Neuronal stem cell (in vitro differentiated cells): ENCODE results near the gene ROBO3.
A peak's percentile ranks its signal among the peaks of the same experiment; 100 is the strongest.

Experiments
- DNase-seq: peaks from one replicate; pipeline ENCODE4 v3.0.0-alpha.2; 2013; ENCODE audit warnings: low spot score
- H2AFZ ChIP-seq: one replicate; pipeline ENCODE4 v1.6.1; 2013; ENCODE audit warnings: mild to moderate bottlenecking, low read length, inconsistent platforms
- H2AK5ac ChIP-seq: 2 replicates; pipeline ENCODE4 v1.6.1; 2013; ENCODE audit warnings: low read depth, mild to moderate bottlenecking, inconsistent platforms, low read length, moderate library complexity, mixed read lengths
- H2BK120ac ChIP-seq: 2 replicates; pipeline ENCODE4 v1.6.1; 2013; ENCODE audit warnings: low read depth, mild to moderate bottlenecking, inconsistent platforms, low read length, moderate library complexity, mixed read lengths
- H2BK12ac ChIP-seq: one replicate; pipeline ENCODE4 v1.6.1; 2013; ENCODE audit warnings: low read length, inconsistent platforms
- H2BK15ac ChIP-seq: 2 replicates; pipeline ENCODE4 v1.6.1; 2013; ENCODE audit warnings: mild to moderate bottlenecking, low read length, inconsistent platforms, mixed read lengths
- H2BK5ac ChIP-seq: one replicate; pipeline ENCODE4 v1.6.1; 2013; ENCODE audit warnings: inconsistent platforms, mild to moderate bottlenecking, low read length, moderate library complexity
- H3K14ac ChIP-seq: one replicate; pipeline ENCODE4 v1.6.1; 2013; ENCODE audit warnings: low read length, inconsistent platforms
- H3K18ac ChIP-seq: 2 replicates; pipeline ENCODE4 v1.6.1; 2013; ENCODE audit warnings: low read length, inconsistent platforms
- H3K23ac ChIP-seq: 2 replicates; pipeline ENCODE4 v1.6.1; 2013; ENCODE audit warnings: low read depth, mild to moderate bottlenecking, mixed read lengths, low read length, inconsistent platforms; ENCODE audit not compliant: poor library complexity
- H3K27ac ChIP-seq: replicated peaks from 3 replicates; pipeline ENCODE4 v1.5.1; 2013; ENCODE audit warnings: low read length, inconsistent platforms
- H3K27me3 ChIP-seq, 3 experiments: 2 replicates each; pipeline ENCODE4 v1.6.1; 2013; ENCODE audit warnings: low read length in 3 of 3, mild to moderate bottlenecking in 2 of 3, inconsistent platforms in 1 of 3, low read depth in 1 of 3, mixed read lengths in 1 of 3, moderate library complexity in 1 of 3; ENCODE audit not compliant: control insufficient read depth in 3 of 3, insufficient read depth in 3 of 3
- H3K36me3 ChIP-seq, 2 donors: replicated peaks in 1 of 2; 2 replicates each; pipeline ENCODE4 v1.6.1; 2013; ENCODE audit warnings: low read length in 2 of 2; ENCODE audit not compliant: control insufficient read depth in 2 of 2, insufficient read depth in 2 of 2
- H3K4ac ChIP-seq: 2 replicates; pipeline ENCODE4 v1.6.1; 2013; ENCODE audit warnings: inconsistent platforms, mild to moderate bottlenecking, low read length, moderate library complexity
- H3K4me1 ChIP-seq, 2 donors: 1 replicate in 1 of 2; 2 replicates in 1 of 2; pipeline ENCODE4 v1.6.1; 2013; ENCODE audit warnings: low read length in 2 of 2, low read depth in 1 of 2; ENCODE audit not compliant: control insufficient read depth in 2 of 2, insufficient read depth in 1 of 2
- H3K4me2 ChIP-seq: one replicate; pipeline ENCODE4 v1.6.1; 2013; ENCODE audit warnings: mild to moderate bottlenecking, low read length, inconsistent platforms; ENCODE audit not compliant: insufficient read depth, poor library complexity, severe bottlenecking
- H3K4me3 ChIP-seq, 2 donors: 2 replicates each; pipeline ENCODE4 v1.5.1; 2013; ENCODE audit warnings: low read length in 2 of 2, mild to moderate bottlenecking in 2 of 2, inconsistent platforms in 1 of 2, moderate library complexity in 1 of 2
- H3K79me1 ChIP-seq: one replicate; pipeline ENCODE4 v1.6.1; 2013; ENCODE audit warnings: low read depth, mild to moderate bottlenecking, inconsistent platforms, low read length, moderate library complexity
- H3K9ac ChIP-seq: one replicate; pipeline ENCODE4 v1.6.1; 2013; ENCODE audit warnings: mild to moderate bottlenecking, low read depth, low read length, inconsistent platforms; ENCODE audit not compliant: poor library complexity
- H3K9me3 ChIP-seq, 2 donors: replicated peaks in 1 of 2; 2 replicates each; pipeline versions ENCODE3 to v1.6.1; 2013; ENCODE audit warnings: low read length in 2 of 2, mild to moderate bottlenecking in 2 of 2, inconsistent platforms in 1 of 2, low read depth in 1 of 2, mixed read lengths in 1 of 2, moderate library complexity in 1 of 2; ENCODE audit not compliant: control insufficient read depth in 2 of 2, insufficient read depth in 1 of 2
- H4K8ac ChIP-seq: one replicate; pipeline ENCODE4 v1.6.1; 2013; ENCODE audit warnings: low read depth, mild to moderate bottlenecking, inconsistent platforms, low read length, moderate library complexity
- H4K91ac ChIP-seq: one replicate; pipeline ENCODE4 v1.6.1; 2013; ENCODE audit warnings: low read length, low read depth, mild to moderate bottlenecking, inconsistent platforms; ENCODE audit not compliant: poor library complexity
- WGBS, 2 donors: extraction: QIAGEN DNeasy Blood & Tissue Kit; methylation state at CpG; one replicate each; pipeline ENCODE4 v1.1.7; 2013; ENCODE audit warnings: missing lambda C conversion rate in 2 of 2, mixed read lengths in 1 of 2; ENCODE audit not compliant: insufficient read length in 2 of 2, insufficient replicate concordance in 1 of 2; ENCODE audit errors: extremely low coverage in 2 of 2; 5-methylcytosine and 5-hydroxymethylcytosine counted together

Gene ROBO3

GRCh38 chr11:124843616-124843910, 21.7 kb upstream of the ROBO3 start:
- WGBS, 2 donors = no CpG with 5 or more reads among the region's 8 CpGs

GRCh38 chr11:124844664-124845079, 20.6 kb upstream of the ROBO3 start:
- H3K18ac ChIP-seq = peak overlapping the region; percentile 68
- DNase-seq = no peak
- H4K91ac ChIP-seq = no peak overlapping the region
- H3K4me1 ChIP-seq = peaks cover 9 to 52% of the 10 kb centered on the region in 2 donors
- peak overlapping the region; percentile 12 for H3K4me2 ChIP-seq
- no peak overlapping the region for H2BK120ac ChIP-seq
- H4K8ac ChIP-seq = no peak overlapping the region
- H3K9ac ChIP-seq = no peak overlapping the region
- H3K27me3 ChIP-seq = peaks cover 7 to 100% (median 32%) of the 10 kb centered on the region in 3 experiments
- H3K14ac ChIP-seq = peak overlapping the region; percentile 61
- H2AK5ac ChIP-seq = peak overlapping the region; percentile 9
- H3K4me3 ChIP-seq = no peak overlapping the region
- H2BK15ac ChIP-seq = no peak overlapping the region
- no peak overlapping the region for H3K27ac ChIP-seq
- H3K23ac ChIP-seq = no peak overlapping the region
- H2AFZ ChIP-seq = no peak overlapping the region
- WGBS, 2 donors = no CpG with 5 or more reads among the region's 8 CpGs
- H3K9me3 ChIP-seq = peaks cover 0 to 10% of the 10 kb centered on the region in 2 donors
- peak overlapping the region; percentile 32 for H2BK5ac ChIP-seq
- H2BK12ac ChIP-seq = no peak overlapping the region
- H3K79me1 ChIP-seq = no peaks in the 10 kb centered on the region
- H3K36me3 ChIP-seq = no peaks in the 10 kb centered on the region
- H3K4ac ChIP-seq = no peak overlapping the region

More at GRCh38 chr11:124843616-124843910, 21.7 kb upstream of the ROBO3 start:
- Histone ChIP-seq H3K9ac (no peak overlapping the region), H3K4me3 (peak overlapping the region in 1 of 2 donors; percentile 42), H3K27ac (peak overlapping the region; percentile 55), H4K91ac (no peak overlapping the region), H2BK15ac (no peak overlapping the region), H3K9me3 (peaks cover 0 to 7% of the 10 kb centered on the region in 2 donors), H3K4me2 (peak overlapping the region; percentile 41), H3K14ac (no peak overlapping the region), H3K27me3 (peaks cover 7 to 100% (median 43%) of the 10 kb centered on the region in 3 experiments), H3K23ac (no peak overlapping the region), H2BK5ac (no peak overlapping the region), H3K18ac (peak overlapping the region; percentile 1), H3K4ac (no peak overlapping the region), H2BK120ac (no peak overlapping the region), H4K8ac (no peak overlapping the region), H2AK5ac (no peak overlapping the region), H3K79me1 (no peaks in the 10 kb centered on the region), H3K4me1 (peaks cover 12 to 52% of the 10 kb centered on the region in 2 donors), H2BK12ac (no peak overlapping the region), H2AFZ (peak overlapping the region; percentile 93), H3K36me3 (no peaks in the 10 kb centered on the region)
- no peak for DNase-seq

GRCh38 chr11:124846070-124846673, 19.1 kb upstream of the ROBO3 start:
- no peak for DNase-seq
- Histone ChIP-seq H2BK12ac (no peak overlapping the region), H2BK5ac (no peak overlapping the region), H3K4me2 (peak overlapping the region; percentile 35), H3K23ac (no peak overlapping the region), H3K9me3 (peaks cover 0 to 7% of the 10 kb centered on the region in 2 donors), H3K79me1 (no peaks in the 10 kb centered on the region), H3K9ac (no peak overlapping the region), H2AFZ (no peak overlapping the region), H3K14ac (no peak overlapping the region), H3K18ac (no peak overlapping the region), H2AK5ac (peak overlapping the region; percentile 76), H4K91ac (no peak overlapping the region), H3K27ac (no peak overlapping the region), H3K4ac (no peak overlapping the region), H4K8ac (no peak overlapping the region), H3K27me3 (peaks cover 2 to 97% (median 22%) of the 10 kb centered on the region in 3 experiments), H3K4me1 (peaks cover 9 to 46% of the 10 kb centered on the region in 2 donors), H3K36me3 (no peaks in the 10 kb centered on the region), H3K4me3 (no peak overlapping the region), H2BK15ac (no peak overlapping the region), H2BK120ac (no peak overlapping the region)
- no CpG with 5 or more reads among the region's 11 CpGs for WGBS, 2 donors

- Histone ChIP-seq H3K27ac (no peak overlapping the region), H2BK12ac (no peak overlapping the region), H3K4me2 (no peak overlapping the region), H3K4me3 (no peak overlapping the region), H2BK120ac (no peak overlapping the region), H4K8ac (no peak overlapping the region), H3K18ac (no peak overlapping the region), H4K91ac (no peak overlapping the region), H3K14ac (no peak overlapping the region), H3K36me3 (no peaks in the 10 kb centered on the region), H2AFZ (no peak overlapping the region), H3K23ac (no peak overlapping the region), H2BK15ac (no peak overlapping the region), H3K9me3 (no peaks in the 10 kb centered on the region), H3K4ac (no peak overlapping the region), H3K79me1 (no peaks in the 10 kb centered on the region), H3K4me1 (peaks cover 0 to 22% of the 10 kb centered on the region in 2 donors), H3K27me3 (peaks cover 3 to 70% (median 25%) of the 10 kb centered on the region in 3 experiments), H2AK5ac (no peak overlapping the region), H2BK5ac (no peak overlapping the region), H3K9ac (no peak overlapping the region)
- WGBS, 2 donors = no CpG with 5 or more reads among the region's 2 CpGs
- no peak for DNase-seq
Observed at GRCh38 chr11:124859171-124859570, 6.1 kb upstream of the ROBO3 start.
